Sigmoid colon (tissue), 4 donors: Measurements from ENCODE around the gene ADAMTS12.

Source experiments
- CTCF ChIP-seq, 4 experiments: fragments of 450-650 bp in 3 of 4; fragments of 200-600 bp in 1 of 4; IDR thresholded peaks; one replicate each; pipeline ENCODE4 v1.5.1; 2016 to 2019; ENCODE audit warnings: antibody characterized with exemption in 4 of 4, mild to moderate bottlenecking in 3 of 4, moderate library complexity in 2 of 4
- EP300 ChIP-seq, 4 donors: sonication (generic); formaldehyde crosslinking; IDR thresholded peaks; one replicate each; pipeline ENCODE4 v1.6.1; 2017; ENCODE audit warnings: antibody characterized with exemption in 4 of 4

DNA sequence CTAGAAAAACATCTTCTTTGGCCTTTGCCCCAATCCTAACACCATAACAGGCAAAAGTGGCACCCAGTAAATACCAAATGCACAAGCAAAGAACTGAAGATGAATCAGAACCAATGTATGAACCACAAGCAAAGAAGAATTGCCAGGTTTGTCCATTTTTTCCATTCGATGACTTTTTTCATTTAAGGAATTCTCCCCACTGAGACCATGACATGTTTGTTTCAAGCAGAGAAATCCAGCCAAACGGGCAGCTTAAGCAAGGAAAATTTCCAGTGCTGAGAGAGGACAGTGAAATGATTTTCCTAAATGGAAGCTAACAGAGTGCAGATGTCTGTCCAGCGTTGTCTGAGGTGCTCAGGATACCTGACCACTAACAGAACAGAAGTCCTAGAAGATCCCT is 203.7 kb downstream of the ADAMTS12 start:
- TF ChIP-seq EP300 (IDR thresholded peaks at IDR 0.05) (no peak), CTCF (IDR thresholded peaks at IDR 0.05) (no peak)
